NB4 (cell line): ENCODE results near the gene AGBL4.

Experiments
- DNase-seq: peaks from one replicate; pipeline ENCODE4 v3.0.0; 2010; ENCODE audit warnings: low read depth
- H3K4me3 ChIP-seq: one replicate; pipeline ENCODE4 v1.5.1; 2011; ENCODE audit warnings: mild to moderate bottlenecking, low read depth, low read length, moderate library complexity
- CTCF ChIP-seq: IDR thresholded peaks from one replicate; pipeline ENCODE4 v1.5.1; 2012; ENCODE audit warnings: low read depth, low read length
- MAX ChIP-seq: IDR thresholded peaks from 2 replicates; pipeline ENCODE4 v1.6.1; 2011; ENCODE audit warnings: low read depth, low read length
- MYC ChIP-seq: IDR thresholded peaks from 2 replicates; pipeline ENCODE4 v1.6.1; 2011; ENCODE audit warnings: low read depth, low read length
- POLR2A ChIP-seq: IDR thresholded peaks from 2 replicates; pipeline ENCODE4 v1.6.1; 2011; ENCODE audit warnings: mild to moderate bottlenecking; ENCODE audit not compliant: insufficient read length; ENCODE audit errors: extremely low read depth

The AGBL4 gene

GRCh38 chr1:48555271-48555670, 1468.5 kb downstream of the AGBL4 start:
- H3K4me3 ChIP-seq: no peak overlapping the region
- DNase-seq: no peak
- TF ChIP-seq MAX (no peak), CTCF (no peak), MYC (no peak), POLR2A (no peak)

DNA sequence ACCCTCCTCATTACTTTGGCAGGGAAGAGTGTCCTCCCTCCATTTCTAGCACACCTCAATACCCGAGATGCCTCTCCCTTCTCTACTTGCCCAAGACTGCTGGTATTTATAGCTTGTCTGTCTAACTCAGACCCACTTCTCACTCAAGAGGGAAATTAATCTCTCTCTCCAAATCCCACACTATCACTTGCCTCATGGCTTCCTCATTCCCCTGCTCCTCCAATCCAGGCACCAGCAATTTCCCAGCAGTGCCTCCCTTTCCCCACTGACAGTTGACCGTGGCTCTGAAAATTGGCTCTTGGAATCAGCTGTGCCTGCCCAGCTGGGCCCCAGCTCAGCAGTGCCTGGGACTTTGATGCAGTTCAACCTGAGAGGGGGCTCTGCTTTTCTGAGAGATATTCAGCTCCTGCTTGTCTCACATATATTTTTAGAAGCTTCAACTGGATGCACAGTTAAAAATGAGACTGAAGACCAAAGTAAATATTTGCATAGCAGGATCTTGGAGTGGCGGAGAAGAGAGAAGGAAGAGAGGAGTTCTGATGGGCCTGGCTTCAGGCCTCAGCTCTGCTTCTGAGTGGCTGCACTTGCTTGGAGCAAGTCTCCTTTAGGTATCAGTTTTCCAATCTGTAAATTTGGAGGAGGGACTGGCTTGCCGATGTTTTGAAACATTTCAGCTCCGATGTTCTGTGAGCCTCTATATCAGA, 1470.7 kb downstream of the AGBL4 start:
- TF ChIP-seq MAX (no peak), POLR2A (no peak), MYC (no peak), CTCF (no peak)

DNA sequence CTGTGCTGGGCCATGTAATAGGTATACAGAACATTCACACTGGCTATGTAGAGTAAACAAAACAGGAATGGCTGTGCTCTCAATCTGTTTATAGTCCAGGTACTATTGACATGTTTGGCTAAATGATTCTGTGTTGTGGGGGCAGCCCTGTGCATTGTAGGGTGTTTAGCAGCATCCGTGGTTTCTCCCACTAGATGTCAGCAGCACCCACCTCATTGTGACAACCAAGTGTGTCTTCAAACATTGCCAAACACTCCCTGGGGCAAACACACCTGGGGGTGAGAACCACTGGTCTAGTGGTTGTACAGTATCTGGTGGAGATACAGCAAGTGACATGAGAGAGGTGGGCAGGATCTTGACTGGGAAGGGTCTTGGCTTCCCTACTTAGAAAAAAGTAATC, 1471.3 kb downstream of the AGBL4 start:
- H3K4me3 ChIP-seq: no peak overlapping the region
- peak; percentile 41 for DNase-seq
- TF ChIP-seq CTCF (peak; percentile 46), MYC (no peak), POLR2A (no peak), MAX (no peak)

More for the DNA sequence above, 1470.7 kb downstream of the AGBL4 start:
- DNase-seq: no peak
- no peak overlapping the region for H3K4me3 ChIP-seq

GRCh38 chr1:48548985-48549384, 1474.8 kb downstream of the AGBL4 start:
- DNase-seq: no peak
- H3K4me3 ChIP-seq: no peak overlapping the region
- no peak for TF ChIP-seq POLR2A
- no peak for TF ChIP-seq MAX
- no peak for TF ChIP-seq MYC
- TF ChIP-seq CTCF: no peak

DNA sequence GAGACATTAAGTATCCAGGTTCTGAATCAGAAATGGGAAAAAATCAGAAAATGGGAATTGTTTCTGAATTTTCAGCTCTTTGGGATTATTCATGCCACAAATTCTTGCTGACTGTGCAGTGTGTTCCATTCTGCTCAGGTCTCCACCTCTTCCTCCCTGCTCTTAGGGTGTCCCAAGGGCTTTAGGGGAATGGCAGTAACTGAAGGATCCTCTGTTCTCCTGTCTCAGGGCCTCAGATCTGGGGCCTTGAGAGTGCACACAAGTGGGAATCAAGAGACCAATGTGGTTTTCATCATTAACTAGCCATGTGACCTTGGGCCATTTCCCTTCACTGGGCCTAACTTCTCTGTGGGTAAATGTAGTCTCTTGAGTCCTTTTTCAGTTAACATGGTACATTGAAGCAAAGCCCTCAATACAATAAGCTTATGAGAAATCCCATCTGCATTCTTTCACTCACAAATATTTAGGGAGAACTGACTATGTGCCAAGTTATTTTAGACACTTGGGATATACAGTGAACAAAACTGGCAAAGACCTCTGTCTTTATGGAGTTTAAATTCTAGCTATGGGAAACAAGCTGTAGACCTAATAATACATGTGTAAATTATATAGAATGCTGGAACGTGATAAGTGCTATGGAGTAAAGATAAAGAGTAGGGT, 1476.1 kb downstream of the AGBL4 start:
- TF ChIP-seq POLR2A (no peak), MYC (no peak), MAX (no peak), CTCF (no peak)
- DNase-seq: no peak
- H3K4me3 ChIP-seq: no peak overlapping the region
